Measurements from ENCODE around the gene MAP2. TPM values are rescaled to one million over a fixed set of nuclear protein-coding genes. Genes with fewer than 3 reads are reported as not detected.

The MAP2 gene
- total and polyA plus RNA-seq, 2 donors (not counting 3 experiments of a cell fraction or from before 2014, with no cell fraction given) = 19.4 to 46.1 TPM

DNA sequence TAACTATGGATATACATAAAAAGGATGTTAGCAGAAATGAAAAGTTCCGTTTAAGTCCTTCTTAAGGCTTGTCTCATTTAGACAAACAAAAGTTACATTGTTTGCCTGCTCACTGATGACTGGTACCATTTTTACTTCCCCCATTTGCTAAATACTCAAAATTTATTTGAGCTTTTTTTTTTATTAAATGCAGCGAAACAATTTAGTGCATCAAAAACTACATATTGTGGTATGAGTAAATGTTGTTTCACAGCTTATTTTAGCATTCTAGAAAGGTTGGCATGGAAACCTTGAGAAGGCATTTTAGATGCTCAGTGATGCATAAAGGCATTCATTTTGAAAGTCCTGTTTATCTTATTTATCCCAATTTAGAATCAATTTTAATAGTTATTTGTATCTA lies 100.0 kb downstream of the MAP2 start:
- dilution Hi-C loops (cut with MboI; ENCODE audit: extremely low pct_ligation_motif_present, low sequenced_read_pairs) (no loop called here), intact Hi-C loops (cut with micrococcal nuclease) (loop anchor here (2.0 to 10.0 kb wide), 2 partner anchors 15 to 651 kb away; partner anchors contain the start of gene KANSL1L)
- no peaks in the 10 kb centered on the region for H3K27me3 ChIP-seq (ENCODE audit: control insufficient read depth in 2 of 2, insufficient read depth in 2 of 2, low read length in 2 of 2)
- CTCF ChIA-PET = interaction anchor here (1.0 to 4.9 kb wide), 5 partner anchors 12 to 99 kb away, joined by 5 to 62 read pairs (median 6); partner anchors contain the start of gene MAP2
- no peaks in the 10 kb centered on the region for H3K36me3 ChIP-seq (ENCODE audit: control insufficient read depth in 2 of 2, extremely low read depth in 1 of 2, insufficient read depth in 2 of 2, low read length in 2 of 2)
- peak; percentile 35 for FAIRE-seq
- H3K27ac ChIP-seq (ENCODE audit: insufficient read depth, low read depth, low read length) = no peak overlapping the region
- H3K4me3 ChIP-seq (replicated peaks in 1 of 3; ENCODE audit: insufficient read depth in 1 of 3, low read depth in 1 of 3, low read length in 3 of 3) = no peak overlapping the region
- no peaks in the 10 kb centered on the region for H3K9me1 ChIP-seq (replicated peaks; ENCODE audit: control insufficient read depth, extremely low read depth, insufficient read depth, low read length)
- H3K79me2 ChIP-seq (ENCODE audit: control insufficient read depth, insufficient read depth, low read length) = no peaks in the 10 kb centered on the region
- H4K20me1 ChIP-seq (replicated peaks; ENCODE audit: control insufficient read depth, extremely low read depth, insufficient read depth, low read length) = no peaks in the 10 kb centered on the region
- DNase-seq (ENCODE audit: low read depth, low spot score) = no peak
- no peaks in the 10 kb centered on the region for H3K9me3 ChIP-seq (replicated peaks; ENCODE audit: control insufficient read depth, insufficient read depth, low read length)
- no peak overlapping the region for H3K4me2 ChIP-seq (ENCODE audit: insufficient read depth, low read length)
- H2AFZ ChIP-seq (ENCODE audit: low read depth, low read length) = no peak overlapping the region
- POLR2A ChIA-PET = no interaction called here
- BruUV-seq (replicated peaks) = no TSS peak
- no peak overlapping the region for H3K9ac ChIP-seq (replicated peaks; ENCODE audit: extremely low read depth, insufficient read depth, low read length)
- peaks cover 37% of the 10 kb centered on the region for H3K4me1 ChIP-seq (ENCODE audit: control insufficient read depth, extremely low read depth, insufficient read depth, low read length)
- no peak for TF ChIP-seq CTCF (IDR thresholded peaks at IDR 0.05; ENCODE audit: extremely low read depth in 1 of 2, insufficient read depth in 1 of 2, low read depth in 1 of 2, low read length in 2 of 2)
- no peak for TF ChIP-seq POLR2AphosphoS5 (IDR thresholded peaks at IDR 0.05; ENCODE audit: insufficient read depth, low read depth, low read length)
- TF ChIP-seq FOS (IDR thresholded peaks at IDR 0.05; ENCODE audit: borderline replicate concordance, insufficient read depth, low read length) = no peak
- TF ChIP-seq MYC (IDR thresholded peaks at IDR 0.05; ENCODE audit: low read depth, low read length) = no peak
- TF ChIP-seq, protein P1, sequence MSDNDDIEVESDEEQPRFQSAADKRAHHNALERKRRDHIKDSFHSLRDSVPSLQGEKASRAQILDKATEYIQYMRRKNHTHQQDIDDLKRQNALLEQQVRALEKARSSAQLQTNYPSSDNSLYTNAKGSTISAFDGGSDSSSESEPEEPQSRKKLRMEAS (IDR thresholded peaks at IDR 0.05; ENCODE audit: insufficient read depth, insufficient read length) = no peak
- no peak for TF ChIP-seq GATA2 (IDR thresholded peaks at IDR 0.05; ENCODE audit: insufficient read depth, insufficient read length, low read depth, low read length)
- no peak for TF ChIP-seq JUN (IDR thresholded peaks at IDR 0.05; ENCODE audit: borderline replicate concordance, insufficient read depth, insufficient read length, low read depth)
- no peak for TF ChIP-seq POLR2A (IDR thresholded peaks at IDR 0.05; ENCODE audit: low read depth, low read length)
- TF ChIP-seq EZH2 (IDR thresholded peaks at IDR 0.05; ENCODE audit: borderline replicate concordance, low read depth, low read length, severe bottlenecking) = no peak

Measured in endothelial cell of umbilical vein (primary cell).